Smooth muscle cell (in vitro differentiated cells): ENCODE measurements around the gene INPP5E. TPM values are rescaled to one million over a fixed set of nuclear protein-coding genes. Genes with fewer than 3 reads are reported as not detected.

ENCODE experiments used
- DNase-seq: peaks from one replicate; lab custom pipeline; 2025; ENCODE audit not compliant: unreplicated experiment; lab: John Stamatoyannopoulos, UW
- H2AFZ ChIP-seq: fragments of 200-600 bp; sonication (generic); 2 replicates; pipeline ENCODE4 v1.6.0; 2016; ENCODE audit warnings: antibody characterized with exemption, low read depth, mild to moderate bottlenecking
- H3F3A ChIP-seq: fragments of 200-600 bp; sonication (generic); 2 replicates; pipeline ENCODE4 v1.6.0; 2017; ENCODE audit warnings: antibody characterized with exemption, low read depth
- H3K27ac ChIP-seq: fragments of 200-600 bp; sonication (generic); 2 replicates; pipeline ENCODE4 v1.5.1; 2016; ENCODE audit warnings: low read depth, mild to moderate bottlenecking
- H3K27me3 ChIP-seq: fragments of 200-600 bp; sonication (generic); 2 replicates; pipeline ENCODE4 v1.6.1; 2016; ENCODE audit warnings: low read depth, mild to moderate bottlenecking
- H3K36me3 ChIP-seq: fragments of 200-600 bp; sonication (generic); 2 replicates; pipeline ENCODE4 v1.5.1; 2016; ENCODE audit warnings: low read depth
- H3K4me1 ChIP-seq: fragments of 200-600 bp; sonication (generic); 2 replicates; pipeline ENCODE4 v1.5.1; 2016; ENCODE audit warnings: low read depth
- H3K4me2 ChIP-seq: fragments of 200-600 bp; sonication (generic); 2 replicates; pipeline ENCODE4 v1.6.0; 2016; ENCODE audit warnings: mild to moderate bottlenecking
- H3K4me3 ChIP-seq: fragments of 200-600 bp; sonication (generic); 2 replicates; pipeline ENCODE4 v1.5.1; 2016; ENCODE audit warnings: mild to moderate bottlenecking
- H3K79me2 ChIP-seq: fragments of 200-600 bp; sonication (generic); 2 replicates; pipeline ENCODE4 v1.6.0; 2016; ENCODE audit warnings: low read depth, mild to moderate bottlenecking
- H3K9ac ChIP-seq: fragments of 200-600 bp; sonication (generic); 2 replicates; pipeline ENCODE4 v1.6.0; 2016; ENCODE audit warnings: low read depth
- H3K9me3 ChIP-seq: fragments of 200-600 bp; sonication (generic); replicated peaks from 2 replicates; pipeline ENCODE4 v1.5.1; 2016; ENCODE audit warnings: low read depth
- H4K20me1 ChIP-seq: fragments of 200-600 bp; sonication (generic); 2 replicates; pipeline ENCODE4 v1.6.0; 2016; ENCODE audit warnings: low read depth
- WGBS: methylation state at CpG from one replicate; pipeline ENCODE4 v1.1.7; 2016; ENCODE audit warnings: low lambda C conversion rate; 5-methylcytosine and 5-hydroxymethylcytosine counted together
- polyA plus RNA-seq: library from polyadenylated mRNA; unstranded; fragments of >200 nt; fragmentation: Nextera tagmentation; extraction: Ambion mirVana; gene quantifications from 2 replicates; pipeline ENCODE4 v1.2.1, GENCODE V29; 2016
- total RNA-seq: library from RNA; depleted of rRNA; stranded (reverse); fragments of >200 nt; gene quantifications from 2 replicates; pipeline ENCODE4 v1.2.3, GENCODE V29; 2014
- TF ChIP-seq, protein P1 (sequence below): fragments of 200-600 bp; sonication (generic); IDR thresholded peaks from 2 replicates; pipeline ENCODE4 v1.5.1; 2017; ENCODE audit warnings: borderline replicate concordance, mild to moderate bottlenecking, antibody characterized with exemption; ENCODE audit not compliant: insufficient read depth, poor library complexity, severe bottlenecking

The INPP5E gene
- total and polyA plus RNA-seq, 2 experiments from 2014 or later, result 2.8 to 7.7 TPM

DNA sequence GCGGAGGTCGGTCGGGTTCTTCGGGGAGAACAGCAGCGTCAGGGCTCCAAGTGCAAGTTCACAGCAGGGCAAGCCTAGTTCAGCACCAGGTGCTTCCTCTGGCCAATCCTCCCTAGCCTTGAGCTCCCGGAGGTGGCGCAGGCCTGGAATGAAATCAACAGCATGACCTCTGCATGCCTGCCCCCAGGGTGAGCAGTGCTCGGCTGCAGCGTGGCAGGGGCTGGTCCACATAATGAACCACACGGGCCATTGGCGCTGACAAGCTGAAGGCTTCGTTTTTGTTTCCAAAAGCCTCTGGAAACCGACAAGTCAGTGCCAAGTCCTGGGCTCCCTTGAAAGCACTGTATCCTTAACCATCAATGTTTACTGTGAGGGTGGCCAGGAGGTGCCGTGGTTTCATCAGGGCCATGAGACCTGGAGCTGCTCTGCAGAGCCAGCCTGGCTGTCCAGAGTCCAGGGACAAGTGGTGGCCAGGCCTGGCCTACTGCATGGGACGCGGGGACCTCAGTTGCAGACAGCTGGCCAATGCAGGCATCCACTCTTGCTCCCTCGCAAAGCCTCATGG lies 2.1 kb upstream of the INPP5E start:
- TF ChIP-seq, protein P1, sequence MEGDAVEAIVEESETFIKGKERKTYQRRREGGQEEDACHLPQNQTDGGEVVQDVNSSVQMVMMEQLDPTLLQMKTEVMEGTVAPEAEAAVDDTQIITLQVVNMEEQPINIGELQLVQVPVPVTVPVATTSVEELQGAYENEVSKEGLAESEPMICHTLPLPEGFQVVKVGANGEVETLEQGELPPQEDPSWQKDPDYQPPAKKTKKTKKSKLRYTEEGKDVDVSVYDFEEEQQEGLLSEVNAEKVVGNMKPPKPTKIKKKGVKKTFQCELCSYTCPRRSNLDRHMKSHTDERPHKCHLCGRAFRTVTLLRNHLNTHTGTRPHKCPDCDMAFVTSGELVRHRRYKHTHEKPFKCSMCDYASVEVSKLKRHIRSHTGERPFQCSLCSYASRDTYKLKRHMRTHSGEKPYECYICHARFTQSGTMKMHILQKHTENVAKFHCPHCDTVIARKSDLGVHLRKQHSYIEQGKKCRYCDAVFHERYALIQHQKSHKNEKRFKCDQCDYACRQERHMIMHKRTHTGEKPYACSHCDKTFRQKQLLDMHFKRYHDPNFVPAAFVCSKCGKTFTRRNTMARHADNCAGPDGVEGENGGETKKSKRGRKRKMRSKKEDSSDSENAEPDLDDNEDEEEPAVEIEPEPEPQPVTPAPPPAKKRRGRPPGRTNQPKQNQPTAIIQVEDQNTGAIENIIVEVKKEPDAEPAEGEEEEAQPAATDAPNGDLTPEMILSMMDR, result no peak
- H3F3A ChIP-seq, result peaks cover 30% of the 10 kb centered on the region
- no peak overlapping the region for H3K27ac ChIP-seq
- no peak overlapping the region for H3K4me2 ChIP-seq
- no peak for DNase-seq
- H4K20me1 ChIP-seq, result peaks cover 90% of the 10 kb centered on the region
- H3K36me3 ChIP-seq, result no peaks in the 10 kb centered on the region
- no peak overlapping the region for H3K9ac ChIP-seq
- H3K79me2 ChIP-seq, result peaks cover 27% of the 10 kb centered on the region
- no peaks in the 10 kb centered on the region for H3K27me3 ChIP-seq
- H2AFZ ChIP-seq, result no peak overlapping the region
- peaks cover 7% of the 10 kb centered on the region for H3K4me1 ChIP-seq
- no peak overlapping the region for H3K4me3 ChIP-seq
- WGBS, result 95% methylated on average over 17 of the region's 17 CpGs
- no peaks in the 10 kb centered on the region for H3K9me3 ChIP-seq

- Histone ChIP-seq H3K9me3 (no peaks in the 10 kb centered on the region), H3K9ac (no peak overlapping the region), H3F3A (peaks cover 26% of the 10 kb centered on the region), H4K20me1 (peaks cover 90% of the 10 kb centered on the region), H3K36me3 (no peaks in the 10 kb centered on the region), H3K4me2 (no peak overlapping the region), H3K4me3 (no peak overlapping the region), H3K4me1 (peaks cover 7% of the 10 kb centered on the region), H2AFZ (no peak overlapping the region), H3K27me3 (no peaks in the 10 kb centered on the region), H3K27ac (no peak overlapping the region), H3K79me2 (peaks cover 33% of the 10 kb centered on the region)
- TF ChIP-seq, protein P1, result no peak
- DNase-seq, result no peak
- 95% methylated on average over 15 of the region's 15 CpGs for WGBS
These were observed 1.6 kb upstream of the INPP5E start for GRCh38 chr9:136441191-136441680.

DNA sequence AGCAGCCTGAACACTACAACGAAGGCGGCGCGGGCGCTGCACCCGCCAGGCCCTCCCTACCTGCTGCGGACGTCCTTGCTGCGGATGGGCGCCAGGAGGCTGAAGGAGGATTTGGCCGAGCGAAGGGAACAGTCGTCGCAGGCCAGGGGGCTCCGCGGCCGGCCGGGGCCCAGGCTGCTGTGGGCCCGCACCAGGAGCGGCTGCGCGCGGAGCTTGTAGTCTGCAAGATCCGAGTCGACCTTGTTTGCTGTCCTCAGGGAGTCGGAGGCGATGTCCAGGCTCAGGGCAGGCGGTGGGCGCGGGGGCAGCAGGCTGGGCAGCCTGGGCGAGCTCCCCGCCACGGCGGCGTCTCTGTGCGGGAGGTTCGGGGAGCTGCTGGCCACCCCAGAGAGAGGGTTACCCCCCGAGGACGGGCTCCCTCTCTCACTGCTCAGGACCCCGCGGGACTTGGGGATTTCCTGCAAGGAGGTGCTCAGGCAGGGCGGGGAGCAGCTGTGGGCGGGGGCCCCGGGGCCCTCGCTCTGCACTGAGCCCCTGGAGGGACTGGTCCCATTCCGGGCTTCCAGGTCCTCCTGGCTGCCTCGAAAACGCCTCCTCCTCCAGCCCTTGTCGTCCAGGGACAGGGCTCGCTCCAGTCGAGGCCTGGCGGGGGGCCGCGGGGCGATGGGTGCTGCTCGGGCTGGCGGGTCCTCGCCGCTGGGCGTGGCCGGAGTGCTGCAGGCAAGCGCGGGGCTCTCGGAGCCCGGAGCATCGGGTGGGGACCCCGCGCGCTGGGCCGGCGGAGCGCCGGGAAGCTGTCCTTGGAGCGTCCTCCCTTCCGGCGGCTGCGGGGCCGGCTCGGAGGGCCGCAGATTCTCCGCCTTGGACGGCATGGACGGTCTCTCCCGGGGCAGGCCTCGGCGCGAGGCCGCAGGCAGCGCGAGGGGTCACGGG lies 831 bp downstream of the INPP5E start:
- no peaks in the 10 kb centered on the region for H3K9me3 ChIP-seq
- H3K79me2 ChIP-seq, result peaks cover 39% of the 10 kb centered on the region
- peaks cover 7% of the 10 kb centered on the region for H3K4me1 ChIP-seq
- peaks cover 92% of the 10 kb centered on the region for H4K20me1 ChIP-seq
- peak overlapping the region; percentile 90 for H3K9ac ChIP-seq
- TF ChIP-seq, protein P1, result no peak
- under 1% methylated on average over 67 of the region's 91 CpGs for WGBS
- H3K4me2 ChIP-seq, result peak overlapping the region; percentile 100
- H3K27ac ChIP-seq, result no peak overlapping the region
- no peaks in the 10 kb centered on the region for H3K36me3 ChIP-seq
- peak overlapping the region; percentile 96 for H3K4me3 ChIP-seq
- H3K27me3 ChIP-seq, result no peaks in the 10 kb centered on the region
- no peak overlapping the region for H2AFZ ChIP-seq
- peaks cover 26% of the 10 kb centered on the region for H3F3A ChIP-seq
- DNase-seq, result peak; percentile 22
